ENCODE measurements around the gene ERCC1.

ERCC1 gene

DNA sequence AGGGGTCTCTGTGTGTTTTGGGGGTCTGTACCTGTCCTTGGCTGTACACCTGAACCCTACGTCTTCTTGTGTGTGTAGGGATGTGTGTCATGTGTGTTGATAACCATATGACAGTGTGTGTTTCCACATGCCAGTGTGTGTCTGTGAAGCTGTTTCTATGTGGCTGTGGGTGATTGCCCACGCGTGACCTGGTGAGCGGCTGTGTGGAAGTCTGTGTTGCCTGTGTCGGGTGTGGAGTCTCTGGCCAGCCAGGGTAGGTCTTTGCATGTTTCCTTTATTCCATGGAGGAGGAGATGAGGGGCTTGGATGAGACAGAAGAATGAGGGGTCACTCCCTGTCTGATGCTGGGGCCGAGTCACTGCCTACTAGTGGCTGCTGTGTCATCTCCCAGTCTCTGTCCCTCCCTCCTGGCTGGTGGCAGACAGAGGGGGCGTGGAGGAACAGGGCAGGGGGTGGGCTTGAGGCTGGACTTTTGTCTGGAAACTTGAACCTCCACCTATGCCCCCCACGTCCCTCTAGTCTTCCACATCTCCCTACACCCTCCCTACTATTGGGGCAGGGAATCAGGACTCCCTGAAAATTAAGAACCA is 41.2 kb upstream of the ERCC1 start:
- in situ Hi-C loops (cut with HindIII; ENCODE audit: low sequenced_read_pairs): no loop called here
- TF ChIP-seq, protein P1, sequence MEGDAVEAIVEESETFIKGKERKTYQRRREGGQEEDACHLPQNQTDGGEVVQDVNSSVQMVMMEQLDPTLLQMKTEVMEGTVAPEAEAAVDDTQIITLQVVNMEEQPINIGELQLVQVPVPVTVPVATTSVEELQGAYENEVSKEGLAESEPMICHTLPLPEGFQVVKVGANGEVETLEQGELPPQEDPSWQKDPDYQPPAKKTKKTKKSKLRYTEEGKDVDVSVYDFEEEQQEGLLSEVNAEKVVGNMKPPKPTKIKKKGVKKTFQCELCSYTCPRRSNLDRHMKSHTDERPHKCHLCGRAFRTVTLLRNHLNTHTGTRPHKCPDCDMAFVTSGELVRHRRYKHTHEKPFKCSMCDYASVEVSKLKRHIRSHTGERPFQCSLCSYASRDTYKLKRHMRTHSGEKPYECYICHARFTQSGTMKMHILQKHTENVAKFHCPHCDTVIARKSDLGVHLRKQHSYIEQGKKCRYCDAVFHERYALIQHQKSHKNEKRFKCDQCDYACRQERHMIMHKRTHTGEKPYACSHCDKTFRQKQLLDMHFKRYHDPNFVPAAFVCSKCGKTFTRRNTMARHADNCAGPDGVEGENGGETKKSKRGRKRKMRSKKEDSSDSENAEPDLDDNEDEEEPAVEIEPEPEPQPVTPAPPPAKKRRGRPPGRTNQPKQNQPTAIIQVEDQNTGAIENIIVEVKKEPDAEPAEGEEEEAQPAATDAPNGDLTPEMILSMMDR (IDR thresholded peaks at IDR 0.05; ENCODE audit: low read depth, low read length, missing control alignments): no peak

DNA sequence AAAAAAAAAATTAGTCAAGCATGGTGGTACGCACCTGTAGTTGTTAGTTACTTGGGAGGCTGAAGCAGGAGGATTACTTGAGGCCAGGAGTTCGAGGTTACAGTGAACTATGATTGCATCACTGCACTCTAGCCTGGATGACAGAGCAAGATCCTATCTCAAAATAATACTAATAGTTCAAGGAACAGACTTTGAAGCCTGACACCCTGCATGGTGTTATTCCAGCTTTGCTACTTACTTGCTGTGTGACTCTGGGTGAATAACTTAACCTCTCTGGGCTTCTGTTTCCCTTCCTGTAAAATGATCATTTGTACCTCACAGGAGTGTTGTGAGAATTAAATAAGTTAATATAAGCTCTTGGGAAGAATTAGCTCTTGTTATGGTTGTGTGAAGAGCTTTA is 40.6 kb upstream of the ERCC1 start:
- DNase-seq (ENCODE audit: low read depth): no peak
- TF ChIP-seq, protein P1 (IDR thresholded peaks at IDR 0.05; ENCODE audit: low read depth, low read length, missing control alignments): no peak
- in situ Hi-C loops (cut with HindIII; ENCODE audit: low sequenced_read_pairs): no loop called here
- H3K4me3 ChIP-seq (ENCODE audit: low read depth, low read length): no peak overlapping the region

More for the DNA sequence above, 41.2 kb upstream of the ERCC1 start:
- H3K4me3 ChIP-seq (ENCODE audit: low read depth, low read length): no peak overlapping the region
- no peak for DNase-seq (ENCODE audit: low read depth)

DNA sequence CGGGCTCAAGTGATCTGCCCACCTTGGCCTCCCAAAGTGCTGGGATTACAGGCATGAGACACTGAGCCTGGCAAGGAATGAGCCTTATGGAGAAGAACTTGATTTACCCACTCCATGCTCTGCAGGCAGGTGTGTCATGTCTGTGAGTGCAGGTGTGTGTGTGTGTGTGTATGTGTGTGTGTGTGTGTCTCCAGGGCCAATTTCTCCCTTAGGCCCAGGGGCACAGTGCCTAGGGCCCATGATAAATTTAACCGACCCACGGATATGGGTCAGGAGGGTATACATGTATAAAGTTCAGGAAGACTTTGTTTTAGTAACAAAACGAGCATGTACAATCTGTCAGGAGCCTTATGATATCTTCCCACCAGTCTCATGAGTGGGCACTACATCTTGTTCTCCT is 39.5 kb upstream of the ERCC1 start:
- TF ChIP-seq, protein P1 (IDR thresholded peaks at IDR 0.05; ENCODE audit: low read depth, low read length, missing control alignments): no peak
- in situ Hi-C loops (cut with HindIII; ENCODE audit: low sequenced_read_pairs): no loop called here

DNA sequence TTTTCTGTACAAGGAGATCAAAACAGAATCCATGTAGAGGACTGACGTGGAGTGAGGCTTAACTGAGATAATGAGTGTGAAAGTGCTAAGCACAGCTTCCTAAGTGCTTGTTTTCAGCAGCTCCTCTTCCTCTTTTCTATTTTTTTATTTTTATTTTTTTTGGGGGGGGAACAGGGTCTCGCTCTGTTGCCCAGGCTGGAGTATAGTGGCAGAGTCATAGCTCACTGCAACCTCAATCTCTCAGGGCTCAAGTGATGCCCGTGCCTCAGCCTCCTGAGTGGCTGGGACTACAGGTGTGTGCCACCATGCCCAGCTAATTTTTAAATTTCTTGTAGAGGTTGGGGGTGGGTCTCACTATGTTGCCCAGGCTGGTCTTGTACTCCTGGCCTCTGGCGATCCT is 38.5 kb upstream of the ERCC1 start:
- DNase-seq (ENCODE audit: low read depth): no peak
- in situ Hi-C loops (cut with HindIII; ENCODE audit: low sequenced_read_pairs): no loop called here
- TF ChIP-seq, protein P1 (IDR thresholded peaks at IDR 0.05; ENCODE audit: low read depth, low read length, missing control alignments): no peak
- no peak overlapping the region for H3K4me3 ChIP-seq (ENCODE audit: low read depth, low read length)

More for the DNA sequence above, 39.5 kb upstream of the ERCC1 start:
- no peak overlapping the region for H3K4me3 ChIP-seq (ENCODE audit: low read depth, low read length)
- no peak for DNase-seq (ENCODE audit: low read depth)

DNA sequence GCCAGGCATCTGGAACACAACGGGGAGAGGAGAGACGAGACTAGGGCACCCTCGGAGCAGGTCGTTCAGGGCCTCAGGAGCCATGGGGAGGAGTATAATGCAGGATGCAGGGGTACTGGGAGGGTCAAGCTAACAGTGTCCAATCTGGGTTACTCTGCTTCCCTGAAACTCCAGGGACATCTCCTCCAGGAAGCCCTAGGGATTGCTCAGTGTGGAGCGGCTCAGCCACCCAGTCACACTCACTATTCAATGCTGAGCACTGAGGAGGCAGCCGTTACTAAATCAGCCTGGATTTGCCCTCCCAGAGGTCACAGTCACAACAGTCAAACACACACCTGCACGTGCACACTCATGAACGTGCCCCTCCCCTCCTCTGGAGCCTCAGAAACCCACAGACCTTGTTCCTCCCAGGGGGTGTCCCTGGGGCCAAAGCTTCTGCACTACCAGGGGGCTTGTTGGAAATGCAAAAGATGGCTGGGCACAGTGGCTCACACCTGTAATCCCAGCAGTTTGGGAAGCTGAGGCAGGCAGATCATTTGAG is 37.2 kb upstream of the ERCC1 start:
- no peak overlapping the region for H3K4me3 ChIP-seq (ENCODE audit: low read depth, low read length)
- DNase-seq (ENCODE audit: low read depth): no peak
- TF ChIP-seq, protein P1 (IDR thresholded peaks at IDR 0.05; ENCODE audit: low read depth, low read length, missing control alignments): no peak
- in situ Hi-C loops (cut with HindIII; ENCODE audit: low sequenced_read_pairs): no loop called here

DNA sequence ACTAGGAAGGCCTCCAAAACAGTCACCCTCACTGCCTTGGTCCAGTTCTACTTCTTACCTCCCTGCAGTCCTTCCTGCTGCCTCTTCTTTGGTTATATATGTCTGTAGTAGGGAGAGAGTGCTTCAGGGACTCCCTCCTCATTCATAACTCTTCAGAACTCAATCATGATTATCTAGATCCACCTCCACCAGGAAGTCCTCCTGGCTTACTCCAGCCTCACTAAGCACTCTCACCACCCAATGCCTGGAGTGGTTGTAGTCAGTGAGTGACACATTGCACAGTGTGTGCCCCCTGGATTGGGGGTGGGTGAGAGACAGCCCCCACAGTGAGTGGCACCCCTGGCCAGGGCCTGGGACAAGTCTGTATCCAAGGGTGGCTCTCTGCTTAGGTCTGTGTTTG is 34.1 kb upstream of the ERCC1 start:
- TF ChIP-seq, protein P1 (IDR thresholded peaks at IDR 0.05; ENCODE audit: low read depth, low read length, missing control alignments): no peak
- no peak for DNase-seq (ENCODE audit: low read depth)
- in situ Hi-C loops (cut with HindIII; ENCODE audit: low sequenced_read_pairs): no loop called here
- no peak overlapping the region for H3K4me3 ChIP-seq (ENCODE audit: low read depth, low read length)
